Measurements from ENCODE around the gene ITGB5. TPM values are rescaled to one million over a fixed set of nuclear protein-coding genes. Genes with fewer than 3 reads are reported as not detected.

The ITGB5 gene
- total RNA-seq, 1 experiment from 2014 or later, result 339 TPM

- H3K4me3 Mint-ChIP-seq, result no peak overlapping the region
- H3K36me3 Mint-ChIP-seq, result peaks cover 48% of the 10 kb centered on the region
- ATAC-seq, result no peak
- no peaks in the 10 kb centered on the region for H3K9me3 Mint-ChIP-seq
- ChIA-PET POLR2A (no interaction called here), CTCF (interaction anchor here (0.9 to 1.8 kb wide), 2 partner anchors 21 to 120 kb away, joined by 4 to 8 read pairs; no protein-coding TSS in a partner anchor)
- peak overlapping the region; percentile 97 for H3K27ac Mint-ChIP-seq
- H3K27me3 Mint-ChIP-seq (ENCODE audit: low read depth), result no peaks in the 10 kb centered on the region
- TF ChIP-seq GTF2I (CRISPR knock-in tag; conservative IDR thresholded peaks at IDR 0.05), result no peak
- TF ChIP-seq E2F1 (CRISPR knock-in tag; IDR thresholded peaks at IDR 0.05), result no peak
- TF ChIP-seq MLX (CRISPR knock-in tag; IDR thresholded peaks at IDR 0.05), result no peak
- no peak for TF ChIP-seq ERG (CRISPR knock-in tag; IDR thresholded peaks at IDR 0.05)
- TF ChIP-seq ZBTB21 (CRISPR knock-in tag; IDR thresholded peaks at IDR 0.05; ENCODE audit: borderline replicate concordance), result no peak
- no peak for TF ChIP-seq ARID4B (CRISPR knock-in tag; IDR thresholded peaks at IDR 0.05; ENCODE audit: borderline replicate concordance)
- TF ChIP-seq ZSCAN18 (CRISPR knock-in tag; IDR thresholded peaks at IDR 0.05), result no peak
- no peak for TF ChIP-seq USF2 (CRISPR knock-in tag; IDR thresholded peaks at IDR 0.05)
- no peak for TF ChIP-seq TCF7 (CRISPR knock-in tag; IDR thresholded peaks at IDR 0.05; ENCODE audit: low read depth)
- no peak for TF ChIP-seq ZMAT4 (CRISPR knock-in tag; IDR thresholded peaks at IDR 0.05)
- TF ChIP-seq ZBTB43 (CRISPR knock-in tag; IDR thresholded peaks at IDR 0.05), result no peak
- TF ChIP-seq TEAD4 (CRISPR knock-in tag; IDR thresholded peaks at IDR 0.05), result no peak
- TF ChIP-seq ETV6 (CRISPR knock-in tag; IDR thresholded peaks at IDR 0.05), result no peak
- no peak for TF ChIP-seq EMX1 (CRISPR knock-in tag; IDR thresholded peaks at IDR 0.05)
- TF ChIP-seq SP1 (CRISPR knock-in tag; conservative IDR thresholded peaks at IDR 0.05), result no peak
- TF ChIP-seq E2F4 (CRISPR knock-in tag; IDR thresholded peaks at IDR 0.05; ENCODE audit: borderline replicate concordance, low read depth), result no peak
- no peak for TF ChIP-seq ZNF317 (CRISPR knock-in tag; IDR thresholded peaks at IDR 0.05; ENCODE audit: borderline replicate concordance, low read depth)
- TF ChIP-seq HMGXB4 (CRISPR knock-in tag; IDR thresholded peaks at IDR 0.05), result no peak
- H3K4me1 Mint-ChIP-seq, result peaks cover 41% of the 10 kb centered on the region
- no peak for DNase-seq (ENCODE audit: low spot score)
Observed at GRCh38 chr3:124781476-124782376, 105.4 kb downstream of the ITGB5 start.

Measured in WTC11 (cell line).